ENCODE data around the gene ZFAND5.

ZFAND5 gene

DNA sequence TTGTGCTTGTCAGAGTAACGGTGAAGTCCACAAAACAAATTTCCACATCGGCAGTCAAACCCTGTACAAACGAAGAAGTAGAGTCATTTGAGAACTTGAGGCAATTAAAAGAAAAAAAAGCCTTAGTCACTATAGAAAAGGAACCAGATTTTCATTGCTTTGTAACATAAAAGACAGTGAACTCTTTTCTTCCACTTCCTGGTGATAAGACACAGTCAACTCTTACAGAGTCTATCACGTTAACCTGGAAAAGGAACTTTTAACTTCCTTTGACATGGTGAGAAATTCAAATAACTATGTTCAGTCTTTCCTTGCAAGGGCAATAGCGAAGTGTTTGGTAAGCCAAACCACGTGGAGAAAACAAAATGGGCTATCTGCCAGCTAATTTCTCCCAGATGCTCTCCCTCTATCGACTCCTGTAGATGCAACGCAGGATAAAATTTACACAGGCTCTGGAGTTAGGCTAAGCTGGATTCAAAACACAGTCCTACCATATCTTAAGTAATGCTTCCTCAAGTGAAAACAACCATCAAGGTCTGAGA lies 8.9 kb downstream of the ZFAND5 start:
- H3K4me1 ChIP-seq (ENCODE audit: control extremely low read depth in 1 of 4, control insufficient read depth in 4 of 4, insufficient read depth in 4 of 4, low read length in 3 of 4): peaks cover 11 to 34% (median 18%) of the 10 kb centered on the region in 4 experiments
- no peaks in the 10 kb centered on the region for H3K9me3 ChIP-seq (ENCODE audit: control extremely low read depth in 1 of 5, control insufficient read depth in 4 of 5, insufficient read depth in 2 of 5, low read depth in 1 of 5, low read length in 4 of 5)
- WGBS (ENCODE audit: insufficient coverage): 39% methylated on average over 6 of the region's 8 CpGs
- peaks cover 20 to 73% (median 49%) of the 10 kb centered on the region in 4 experiments for H3K36me3 ChIP-seq (ENCODE audit: control insufficient read depth in 4 of 4, insufficient read depth in 4 of 4, low read length in 3 of 4)
- H3K27me3 ChIP-seq (replicated peaks in 2 of 5; ENCODE audit: control insufficient read depth in 4 of 5, insufficient read depth in 5 of 5, low read length in 4 of 5): no peaks in the 10 kb centered on the region
- H3K4me3 ChIP-seq (ENCODE audit: control insufficient read depth in 1 of 7, extremely low read depth in 1 of 7, insufficient read depth in 4 of 7, low read depth in 2 of 7, low read length in 6 of 7): no peak overlapping the region
- ChIA-PET POLR2A (interaction anchor here (1.1 kb wide), 1 partner anchor 8 kb away, joined by 4 read pairs; the partner anchor contains the start of gene ZFAND5), CTCF (interaction anchor here (0.7 to 1.5 kb wide), 3 partner anchors 9 to 74 kb away, joined by 3 to 4 read pairs (median 4); partner anchors contain the start of gene ZFAND5)
- peak overlapping the region in 1 of 2 experiments; percentile 37 for H3K27ac ChIP-seq (ENCODE audit: insufficient read depth in 1 of 2, low read depth in 1 of 2, low read length in 2 of 2, poor library complexity in 1 of 2, severe bottlenecking in 2 of 2)
- peak; percentile 25 to 57 (median 49) for DNase-seq

DNA sequence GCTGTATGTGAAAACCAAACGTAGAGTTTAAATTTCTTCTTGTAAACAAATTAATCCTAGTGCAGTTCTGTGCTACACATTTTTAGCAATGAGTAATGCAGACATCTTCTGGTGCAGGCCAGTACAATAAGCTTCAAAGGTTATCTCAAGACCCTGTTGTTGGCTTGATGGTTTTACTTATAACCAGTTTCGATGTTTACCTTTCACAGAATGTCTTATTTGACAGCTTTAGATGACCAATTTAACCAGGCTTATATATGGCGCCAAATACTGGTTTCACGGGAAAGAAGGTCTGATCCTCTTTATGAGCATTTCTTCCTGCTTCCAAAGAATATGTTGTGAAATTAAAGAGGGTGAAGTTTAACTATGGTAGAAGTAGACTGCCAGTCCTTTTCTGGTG lies 9.9 kb downstream of the ZFAND5 start:
- Histone ChIP-seq H3K9me3 (ENCODE audit: control extremely low read depth in 1 of 5, control insufficient read depth in 4 of 5, insufficient read depth in 2 of 5, low read depth in 1 of 5, low read length in 4 of 5) (no peaks in the 10 kb centered on the region), H3K27ac (ENCODE audit: insufficient read depth in 1 of 2, low read depth in 1 of 2, low read length in 2 of 2, poor library complexity in 1 of 2, severe bottlenecking in 2 of 2) (no peak overlapping the region), H3K27me3 (replicated peaks in 2 of 5; ENCODE audit: control insufficient read depth in 4 of 5, insufficient read depth in 5 of 5, low read length in 4 of 5) (no peaks in the 10 kb centered on the region), H3K4me3 (ENCODE audit: control insufficient read depth in 1 of 7, extremely low read depth in 1 of 7, insufficient read depth in 4 of 7, low read depth in 2 of 7, low read length in 6 of 7) (no peak overlapping the region), H3K4me1 (ENCODE audit: control extremely low read depth in 1 of 4, control insufficient read depth in 4 of 4, insufficient read depth in 4 of 4, low read length in 3 of 4) (peaks cover 11 to 32% (median 15%) of the 10 kb centered on the region in 4 experiments), H3K36me3 (ENCODE audit: control insufficient read depth in 4 of 4, insufficient read depth in 4 of 4, low read length in 3 of 4) (peaks cover 15 to 65% (median 45%) of the 10 kb centered on the region in 4 experiments)
- DNase-seq: peak in 1 of 3 donors; percentile 5
- POLR2A ChIA-PET: no interaction called here
- 100% methylated on average over 1 of the region's 4 CpGs for WGBS (ENCODE audit: insufficient coverage)
- CTCF ChIA-PET: interaction anchor here (0.8 to 0.9 kb wide), 2 partner anchors 8 to 68 kb away, joined by 3 read pairs; no protein-coding TSS in a partner anchor

DNA sequence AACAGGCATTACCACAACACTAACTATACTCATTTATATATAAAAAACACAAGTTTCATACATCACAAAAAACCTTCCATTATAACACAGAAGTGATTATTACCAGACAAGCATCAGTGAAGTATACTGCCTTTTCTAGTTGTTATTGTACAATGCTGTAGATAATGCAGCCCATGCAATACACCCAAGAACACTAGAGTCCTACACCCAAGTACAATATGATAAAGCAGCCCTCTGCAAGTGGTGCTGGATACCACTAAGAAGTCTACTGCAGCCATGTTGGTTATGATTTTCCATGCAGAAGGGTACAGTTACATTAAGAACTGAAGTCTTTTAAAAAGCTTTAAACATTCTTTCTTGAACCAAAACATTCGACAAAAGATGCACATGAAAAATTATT lies 10.3 kb downstream of the ZFAND5 start:
- no peak for DNase-seq
- no peak overlapping the region for H3K27ac ChIP-seq (ENCODE audit: insufficient read depth in 1 of 2, low read depth in 1 of 2, low read length in 2 of 2, poor library complexity in 1 of 2, severe bottlenecking in 2 of 2)
- WGBS (ENCODE audit: insufficient coverage): no CpG with 5 or more reads among the region's 1 CpG
- ChIA-PET POLR2A (no interaction called here), CTCF (interaction anchor here (0.8 to 0.9 kb wide), 2 partner anchors 8 to 67 kb away, joined by 3 read pairs; no protein-coding TSS in a partner anchor)
- peaks cover 15 to 61% (median 41%) of the 10 kb centered on the region in 4 experiments for H3K36me3 ChIP-seq (ENCODE audit: control insufficient read depth in 4 of 4, insufficient read depth in 4 of 4, low read length in 3 of 4)
- H3K4me1 ChIP-seq (ENCODE audit: control extremely low read depth in 1 of 4, control insufficient read depth in 4 of 4, insufficient read depth in 4 of 4, low read length in 3 of 4): peaks cover 11 to 32% (median 15%) of the 10 kb centered on the region in 4 experiments
- no peaks in the 10 kb centered on the region for H3K9me3 ChIP-seq (ENCODE audit: control extremely low read depth in 1 of 5, control insufficient read depth in 4 of 5, insufficient read depth in 2 of 5, low read depth in 1 of 5, low read length in 4 of 5)
- no peak overlapping the region for H3K4me3 ChIP-seq (ENCODE audit: control insufficient read depth in 1 of 7, extremely low read depth in 1 of 7, insufficient read depth in 4 of 7, low read depth in 2 of 7, low read length in 6 of 7)
- no peaks in the 10 kb centered on the region for H3K27me3 ChIP-seq (replicated peaks in 2 of 5; ENCODE audit: control insufficient read depth in 4 of 5, insufficient read depth in 5 of 5, low read length in 4 of 5)

DNA sequence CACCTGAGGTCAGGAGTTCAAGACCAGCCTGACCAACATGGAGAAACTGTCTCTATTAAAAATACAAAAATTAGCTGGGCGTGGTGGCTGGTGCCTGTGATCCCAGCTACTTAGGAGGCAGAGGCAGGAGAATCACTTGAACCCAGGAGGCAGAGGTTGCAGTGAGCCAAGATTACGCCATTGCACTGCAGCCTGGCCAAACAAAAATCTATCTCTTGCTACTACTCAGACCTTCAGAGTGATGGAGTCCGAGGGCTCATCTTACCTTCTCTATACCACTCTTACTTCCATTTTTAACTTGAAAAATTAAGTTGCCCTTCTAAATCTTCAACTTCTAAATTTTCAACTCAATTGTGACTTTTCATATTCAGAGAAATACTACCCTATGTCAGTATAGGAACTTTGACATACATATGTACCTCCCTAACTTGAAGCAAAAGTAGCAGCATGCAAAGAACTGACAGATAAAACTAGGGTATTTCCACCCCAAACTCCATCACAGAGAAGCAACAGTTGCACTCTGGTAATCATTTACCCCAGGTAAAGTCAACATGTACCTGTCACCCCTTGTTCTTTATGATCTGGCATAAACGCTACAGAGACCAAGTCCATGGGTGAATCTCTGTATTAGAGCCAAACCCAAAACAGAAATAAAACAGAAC lies 11.4 kb downstream of the ZFAND5 start:
- DNase-seq: no peak
- Histone ChIP-seq H3K4me3 (ENCODE audit: control insufficient read depth in 1 of 7, extremely low read depth in 1 of 7, insufficient read depth in 4 of 7, low read depth in 2 of 7, low read length in 6 of 7) (no peak overlapping the region), H3K4me1 (ENCODE audit: control extremely low read depth in 1 of 4, control insufficient read depth in 4 of 4, insufficient read depth in 4 of 4, low read length in 3 of 4) (peaks cover 11 to 28% (median 15%) of the 10 kb centered on the region in 4 experiments), H3K36me3 (ENCODE audit: control insufficient read depth in 4 of 4, insufficient read depth in 4 of 4, low read length in 3 of 4) (peaks cover 11 to 49% (median 33%) of the 10 kb centered on the region in 4 experiments), H3K9me3 (ENCODE audit: control extremely low read depth in 1 of 5, control insufficient read depth in 4 of 5, insufficient read depth in 2 of 5, low read depth in 1 of 5, low read length in 4 of 5) (no peaks in the 10 kb centered on the region), H3K27ac (ENCODE audit: insufficient read depth in 1 of 2, low read depth in 1 of 2, low read length in 2 of 2, poor library complexity in 1 of 2, severe bottlenecking in 2 of 2) (no peak overlapping the region), H3K27me3 (replicated peaks in 2 of 5; ENCODE audit: control insufficient read depth in 4 of 5, insufficient read depth in 5 of 5, low read length in 4 of 5) (no peaks in the 10 kb centered on the region)
- WGBS (ENCODE audit: insufficient coverage): 100% methylated on average over 3 of the region's 4 CpGs
- ChIA-PET POLR2A (no interaction called here), CTCF (no interaction called here)

DNA sequence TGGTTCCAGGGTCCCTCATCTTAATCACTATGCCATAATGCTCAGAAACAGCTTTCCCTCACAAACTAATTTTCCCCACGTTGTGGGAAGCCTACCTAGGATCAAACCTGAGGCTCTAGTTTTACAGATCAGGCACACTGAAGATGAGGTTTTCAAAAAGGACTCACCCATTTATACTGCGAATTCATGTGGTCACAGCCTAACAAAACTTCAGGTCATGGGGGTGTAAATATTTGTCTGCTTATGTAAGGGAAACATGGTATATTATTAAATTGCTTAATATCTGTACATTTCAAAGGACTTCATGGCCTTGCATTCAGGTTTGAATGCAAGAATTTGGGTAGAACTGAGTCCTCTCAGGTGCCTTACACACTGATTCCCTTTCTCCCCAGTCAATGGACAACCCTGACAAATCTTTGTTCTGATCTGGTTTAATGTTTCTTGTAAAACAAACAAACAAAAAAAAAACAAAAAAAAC lies 12.1 kb downstream of the ZFAND5 start:
- H3K27me3 ChIP-seq (replicated peaks in 2 of 5; ENCODE audit: control insufficient read depth in 4 of 5, insufficient read depth in 5 of 5, low read length in 4 of 5): no peaks in the 10 kb centered on the region
- CTCF ChIA-PET: no interaction called here
- H3K36me3 ChIP-seq (ENCODE audit: control insufficient read depth in 4 of 4, insufficient read depth in 4 of 4, low read length in 3 of 4): peaks cover 9 to 43% (median 27%) of the 10 kb centered on the region in 4 experiments
- peak in 1 of 3 donors; percentile 7 for DNase-seq
- H3K4me3 ChIP-seq (ENCODE audit: control insufficient read depth in 1 of 7, extremely low read depth in 1 of 7, insufficient read depth in 4 of 7, low read depth in 2 of 7, low read length in 6 of 7): no peak overlapping the region
- WGBS (ENCODE audit: insufficient coverage): 100% methylated on average over 1 of the region's 2 CpGs
- H3K9me3 ChIP-seq (ENCODE audit: control extremely low read depth in 1 of 5, control insufficient read depth in 4 of 5, insufficient read depth in 2 of 5, low read depth in 1 of 5, low read length in 4 of 5): no peaks in the 10 kb centered on the region
- no peak overlapping the region for H3K27ac ChIP-seq (ENCODE audit: insufficient read depth in 1 of 2, low read depth in 1 of 2, low read length in 2 of 2, poor library complexity in 1 of 2, severe bottlenecking in 2 of 2)
- POLR2A ChIA-PET: no interaction called here
- peaks cover 10 to 22% (median 15%) of the 10 kb centered on the region in 4 experiments for H3K4me1 ChIP-seq (ENCODE audit: control extremely low read depth in 1 of 4, control insufficient read depth in 4 of 4, insufficient read depth in 4 of 4, low read length in 3 of 4)

DNA sequence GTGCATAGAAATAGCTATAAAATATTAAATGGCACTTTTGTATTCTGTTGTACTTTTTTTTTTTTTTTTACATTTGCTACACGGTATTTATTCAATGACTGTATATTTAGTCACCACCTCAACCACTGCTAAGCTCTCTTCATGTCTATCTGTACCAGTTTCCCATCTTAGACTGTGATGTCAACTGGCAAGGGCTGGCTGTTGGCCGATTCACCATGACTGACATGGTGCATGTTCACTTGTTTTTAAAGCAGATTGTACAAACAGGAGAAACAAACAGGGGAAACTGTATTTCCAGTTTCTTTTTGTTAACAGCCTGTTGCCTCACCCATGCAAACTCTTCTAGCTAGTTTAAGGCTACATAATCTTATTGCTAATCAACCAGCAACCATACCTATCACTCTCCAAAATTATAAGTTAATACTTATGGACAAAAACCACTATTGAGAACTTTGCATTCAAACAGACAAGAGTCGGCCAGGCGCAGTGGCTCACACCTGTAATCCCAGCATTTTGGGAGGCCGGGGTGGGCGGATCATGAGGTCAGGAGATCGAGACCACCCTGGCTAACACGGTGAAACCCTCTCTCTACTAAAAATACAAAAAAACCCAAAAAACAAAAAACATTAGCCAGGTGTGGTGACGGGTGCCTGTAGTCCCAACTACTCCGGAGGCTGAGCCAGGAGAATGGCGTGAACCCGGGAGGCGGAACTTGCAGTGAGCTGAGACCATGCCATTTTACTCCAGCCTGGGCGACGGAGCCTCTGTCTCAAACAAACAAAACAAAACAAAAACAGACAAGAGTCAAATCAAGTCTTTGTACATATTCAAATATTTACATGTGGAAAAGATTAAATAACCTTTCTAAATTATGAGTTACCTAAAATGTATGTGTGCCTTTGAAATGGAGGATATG lies 13.2 kb downstream of the ZFAND5 start:
- no peak overlapping the region for H3K4me3 ChIP-seq (ENCODE audit: control insufficient read depth in 1 of 7, extremely low read depth in 1 of 7, insufficient read depth in 4 of 7, low read depth in 2 of 7, low read length in 6 of 7)
- H3K9me3 ChIP-seq (ENCODE audit: control extremely low read depth in 1 of 5, control insufficient read depth in 4 of 5, insufficient read depth in 2 of 5, low read depth in 1 of 5, low read length in 4 of 5): no peaks in the 10 kb centered on the region
- H3K4me1 ChIP-seq (ENCODE audit: control extremely low read depth in 1 of 4, control insufficient read depth in 4 of 4, insufficient read depth in 4 of 4, low read length in 3 of 4): peaks cover under 1 to 10% (median 7%) of the 10 kb centered on the region in 4 experiments
- H3K27me3 ChIP-seq (replicated peaks in 2 of 5; ENCODE audit: control insufficient read depth in 4 of 5, insufficient read depth in 5 of 5, low read length in 4 of 5): no peaks in the 10 kb centered on the region
- H3K27ac ChIP-seq (ENCODE audit: insufficient read depth in 1 of 2, low read depth in 1 of 2, low read length in 2 of 2, poor library complexity in 1 of 2, severe bottlenecking in 2 of 2): no peak overlapping the region
- 99% methylated on average over 8 of the region's 15 CpGs for WGBS (ENCODE audit: insufficient coverage)
- ChIA-PET POLR2A (no interaction called here), CTCF (interaction anchor here (1.4 kb wide), 1 partner anchor 9 kb away, joined by 3 read pairs; no protein-coding TSS in a partner anchor)
- H3K36me3 ChIP-seq (ENCODE audit: control insufficient read depth in 4 of 4, insufficient read depth in 4 of 4, low read length in 3 of 4): peaks cover 9 to 32% (median 24%) of the 10 kb centered on the region in 4 experiments
- DNase-seq: no peak

Data from common myeloid progenitor, CD34-positive (primary cell).